ENCODE measurements around the gene PKD1L1. TPM values are rescaled to one million over a fixed set of nuclear protein-coding genes. Genes with fewer than 3 reads are reported as not detected.
"Not testable (repeated sequence)": the region's sequence is repeated elsewhere in the genome, so short reads cannot be mapped to it uniquely, and the experiment has no call there.

The PKD1L1 gene
- total RNA-seq, 1 experiment from 2014 or later = 2.8 TPM

- H3K9me3 ChIP-seq (ENCODE audit: low read length) = no peaks in the 10 kb centered on the region
- H3K9me2 ChIP-seq (replicated peaks; ENCODE audit: insufficient read depth, low read length) = no peaks in the 10 kb centered on the region
- no peaks in the 10 kb centered on the region for H3K79me2 ChIP-seq (ENCODE audit: low read length)
- no peak overlapping the region for H3K4me2 ChIP-seq (ENCODE audit: low read depth, low read length, poor library complexity, severe bottlenecking)
- H3K9ac ChIP-seq (ENCODE audit: low read length) = no peak overlapping the region
- H2AFZ ChIP-seq (ENCODE audit: low read length) = peak overlapping the region; percentile 42; the same call in 1 of the 2 replicates
- no peaks in the 10 kb centered on the region for H4K20me1 ChIP-seq (ENCODE audit: insufficient read depth, low read depth, low read length)
- no peaks in the 10 kb centered on the region for H3K27me3 ChIP-seq (ENCODE audit: low read length)
- H3K36me3 ChIP-seq (ENCODE audit: insufficient read depth, low read length) = no peaks in the 10 kb centered on the region
- H3K4me1 ChIP-seq (ENCODE audit: low read length) = peaks cover 16% of the 10 kb centered on the region
- peak; percentile 57 for DNase-seq
- no peak overlapping the region for H3K4me3 ChIP-seq (ENCODE audit: low read length)
- no peak overlapping the region for H3K27ac ChIP-seq (ENCODE audit: low read length)
Measured at GRCh38 chr7:47988496-47989386, 40.5 kb upstream of the PKD1L1 start.

GRCh38 chr7:47982610-47983009 lies 34.3 kb upstream of the PKD1L1 start:
- Histone ChIP-seq H3K9ac (ENCODE audit: low read length) (no peak overlapping the region), H3K27ac (ENCODE audit: low read length) (no peak overlapping the region), H3K9me3 (ENCODE audit: low read length) (no peaks in the 10 kb centered on the region), H3K4me1 (ENCODE audit: low read length) (peaks cover 25% of the 10 kb centered on the region), H3K9me2 (replicated peaks; ENCODE audit: insufficient read depth, low read length) (no peaks in the 10 kb centered on the region), H2AFZ (ENCODE audit: low read length) (no peak overlapping the region; the same call in 1 of the 2 replicates), H3K4me2 (ENCODE audit: low read depth, low read length, poor library complexity, severe bottlenecking) (no peak overlapping the region), H4K20me1 (ENCODE audit: insufficient read depth, low read depth, low read length) (no peaks in the 10 kb centered on the region), H3K4me3 (ENCODE audit: low read length) (no peak overlapping the region), H3K27me3 (ENCODE audit: low read length) (no peaks in the 10 kb centered on the region), H3K79me2 (ENCODE audit: low read length) (peaks cover 12% of the 10 kb centered on the region), H3K36me3 (ENCODE audit: insufficient read depth, low read length) (peaks cover 6% of the 10 kb centered on the region; the same call in 1 of the 2 replicates)
- no peak for DNase-seq

GRCh38 chr7:47980648-47981047 lies 32.4 kb upstream of the PKD1L1 start:
- not testable (repeated sequence) for H3K27me3 ChIP-seq (ENCODE audit: low read length); H3K9me2 ChIP-seq (replicated peaks; ENCODE audit: insufficient read depth, low read length); H3K4me3 ChIP-seq (ENCODE audit: low read length); H3K9me3 ChIP-seq (ENCODE audit: low read length); H3K4me2 ChIP-seq (ENCODE audit: low read depth, low read length, poor library complexity, severe bottlenecking); H3K27ac ChIP-seq (ENCODE audit: low read length); H3K9ac ChIP-seq (ENCODE audit: low read length); DNase-seq; H2AFZ ChIP-seq (ENCODE audit: low read length); H4K20me1 ChIP-seq (ENCODE audit: insufficient read depth, low read depth, low read length)
- Histone ChIP-seq H3K79me2 (ENCODE audit: low read length) (peaks cover 16% of the 10 kb centered on the region), H3K4me1 (ENCODE audit: low read length) (peaks cover 25% of the 10 kb centered on the region), H3K36me3 (ENCODE audit: insufficient read depth, low read length) (peaks cover 23% of the 10 kb centered on the region)

GRCh38 chr7:47979832-47980181 lies 31.5 kb upstream of the PKD1L1 start:
- H3K27ac ChIP-seq (ENCODE audit: low read length) = peak overlapping the region; percentile 78
- H3K4me2 ChIP-seq (ENCODE audit: low read depth, low read length, poor library complexity, severe bottlenecking) = peak overlapping the region; percentile 68
- H3K9ac ChIP-seq (ENCODE audit: low read length) = peak overlapping the region; percentile 92
- H3K4me1 ChIP-seq (ENCODE audit: low read length) = peaks cover 25% of the 10 kb centered on the region
- no peak for DNase-seq
- peak overlapping the region; percentile 93 for H3K4me3 ChIP-seq (ENCODE audit: low read length)
- peaks cover 23% of the 10 kb centered on the region for H3K36me3 ChIP-seq (ENCODE audit: insufficient read depth, low read length)
- H3K9me3 ChIP-seq (ENCODE audit: low read length) = no peaks in the 10 kb centered on the region
- peak overlapping the region; percentile 25; the same call in 1 of the 2 replicates for H2AFZ ChIP-seq (ENCODE audit: low read length)
- peaks cover 16% of the 10 kb centered on the region for H3K79me2 ChIP-seq (ENCODE audit: low read length)
- no peaks in the 10 kb centered on the region for H3K27me3 ChIP-seq (ENCODE audit: low read length)
- no peaks in the 10 kb centered on the region for H3K9me2 ChIP-seq (replicated peaks; ENCODE audit: insufficient read depth, low read length)
- no peaks in the 10 kb centered on the region for H4K20me1 ChIP-seq (ENCODE audit: insufficient read depth, low read depth, low read length)

GRCh38 chr7:47979145-47979831 lies 31.0 kb upstream of the PKD1L1 start, which contains the start of gene HUS1:
Gene HUS1 (minus strand): TSS chr7:47979615. CDS start chr7:47979519, 96 bp downstream.
- peak within 1 kb of the TSS; percentile 100 for H3K4me2 ChIP-seq (ENCODE audit: low read depth, low read length, poor library complexity, severe bottlenecking)
- no peaks in the 10 kb centered on the region for H3K27me3 ChIP-seq (ENCODE audit: low read length)
- peak within 1 kb of the TSS; percentile 92 for H3K9ac ChIP-seq (ENCODE audit: low read length)
- no peaks in the 10 kb centered on the region for H4K20me1 ChIP-seq (ENCODE audit: insufficient read depth, low read depth, low read length)
- peak within 1 kb of the TSS; percentile 78 for H3K27ac ChIP-seq (ENCODE audit: low read length)
- H3K79me2 ChIP-seq (ENCODE audit: low read length) = peaks cover 16% of the 10 kb centered on the region
- H2AFZ ChIP-seq (ENCODE audit: low read length) = peak within 1 kb of the TSS; percentile 58
- H3K4me1 ChIP-seq (ENCODE audit: low read length) = peaks cover 25% of the 10 kb centered on the region
- no peaks in the 10 kb centered on the region for H3K9me2 ChIP-seq (replicated peaks; ENCODE audit: insufficient read depth, low read length)
- H3K4me3 ChIP-seq (ENCODE audit: low read length) = peak within 1 kb of the TSS; percentile 93
- no peaks in the 10 kb centered on the region for H3K9me3 ChIP-seq (ENCODE audit: low read length)
- peak; percentile 98 for DNase-seq
- peaks cover 25% of the 10 kb centered on the region for H3K36me3 ChIP-seq (ENCODE audit: insufficient read depth, low read length)

GRCh38 chr7:47978790-47979144 lies 30.5 kb upstream of the PKD1L1 start:
- H3K27me3 ChIP-seq (ENCODE audit: low read length) = no peaks in the 10 kb centered on the region
- H3K4me1 ChIP-seq (ENCODE audit: low read length) = peaks cover 25% of the 10 kb centered on the region
- H3K36me3 ChIP-seq (ENCODE audit: insufficient read depth, low read length) = peaks cover 27% of the 10 kb centered on the region
- H3K9ac ChIP-seq (ENCODE audit: low read length) = peak overlapping the region; percentile 92
- no peaks in the 10 kb centered on the region for H3K9me2 ChIP-seq (replicated peaks; ENCODE audit: insufficient read depth, low read length)
- no peaks in the 10 kb centered on the region for H4K20me1 ChIP-seq (ENCODE audit: insufficient read depth, low read depth, low read length)
- DNase-seq = no peak
- peaks cover 16% of the 10 kb centered on the region for H3K79me2 ChIP-seq (ENCODE audit: low read length)
- H2AFZ ChIP-seq (ENCODE audit: low read length) = peak overlapping the region; percentile 58; the same call in 1 of the 2 replicates
- H3K27ac ChIP-seq (ENCODE audit: low read length) = peak overlapping the region; percentile 78; the same call in 1 of the 2 replicates
- no peaks in the 10 kb centered on the region for H3K9me3 ChIP-seq (ENCODE audit: low read length)
- H3K4me2 ChIP-seq (ENCODE audit: low read depth, low read length, poor library complexity, severe bottlenecking) = peak overlapping the region; percentile 100
- H3K4me3 ChIP-seq (ENCODE audit: low read length) = peak overlapping the region; percentile 93

- H3K9me2 ChIP-seq (replicated peaks; ENCODE audit: insufficient read depth, low read length) = no peaks in the 10 kb centered on the region
- H4K20me1 ChIP-seq (ENCODE audit: insufficient read depth, low read depth, low read length) = no peaks in the 10 kb centered on the region
- peaks cover 19% of the 10 kb centered on the region for H3K4me1 ChIP-seq (ENCODE audit: low read length)
- H3K27ac ChIP-seq (ENCODE audit: low read length) = no peak overlapping the region
- H3K4me2 ChIP-seq (ENCODE audit: low read depth, low read length, poor library complexity, severe bottlenecking) = no peak overlapping the region
- peaks cover 14% of the 10 kb centered on the region for H3K79me2 ChIP-seq (ENCODE audit: low read length)
- H3K36me3 ChIP-seq (ENCODE audit: insufficient read depth, low read length) = peaks cover 31% of the 10 kb centered on the region
- no peaks in the 10 kb centered on the region for H3K27me3 ChIP-seq (ENCODE audit: low read length)
- no peak overlapping the region for H3K4me3 ChIP-seq (ENCODE audit: low read length)
- DNase-seq = no peak
- H2AFZ ChIP-seq (ENCODE audit: low read length) = no peak overlapping the region
- no peaks in the 10 kb centered on the region for H3K9me3 ChIP-seq (ENCODE audit: low read length)
- H3K9ac ChIP-seq (ENCODE audit: low read length) = no peak overlapping the region
Measured at GRCh38 chr7:47973739-47974138, 25.5 kb upstream of the PKD1L1 start.

GRCh38 chr7:47970761-47971160 lies 22.5 kb upstream of the PKD1L1 start:
- no peak for DNase-seq
- Histone ChIP-seq H3K27me3 (ENCODE audit: low read length) (no peaks in the 10 kb centered on the region), H2AFZ (ENCODE audit: low read length) (no peak overlapping the region), H3K4me3 (ENCODE audit: low read length) (no peak overlapping the region), H3K9me2 (replicated peaks; ENCODE audit: insufficient read depth, low read length) (no peaks in the 10 kb centered on the region), H3K9me3 (ENCODE audit: low read length) (no peaks in the 10 kb centered on the region), H3K36me3 (ENCODE audit: insufficient read depth, low read length) (peaks cover 30% of the 10 kb centered on the region; the same call in 1 of the 2 replicates), H3K4me2 (ENCODE audit: low read depth, low read length, poor library complexity, severe bottlenecking) (no peak overlapping the region), H3K4me1 (ENCODE audit: low read length) (peaks cover 8% of the 10 kb centered on the region), H3K27ac (ENCODE audit: low read length) (no peak overlapping the region), H3K79me2 (ENCODE audit: low read length) (no peaks in the 10 kb centered on the region; the same call in 1 of the 2 replicates), H3K9ac (ENCODE audit: low read length) (no peak overlapping the region), H4K20me1 (ENCODE audit: insufficient read depth, low read depth, low read length) (no peaks in the 10 kb centered on the region)
